ENCODE results near the gene CCDC39. TPM values are rescaled to one million over a fixed set of nuclear protein-coding genes. Genes with fewer than 3 reads are reported as not detected.

Gene CCDC39
- total and polyA plus RNA-seq, 2 of the 13 experiments (the other 11 are each of a cell fraction or from before 2014, with no cell fraction given) = not detected

- no peak for TF ChIP-seq ZNF772 (CRISPR knock-in tag; IDR thresholded peaks at IDR 0.05)
- no peak for TF ChIP-seq ZNF431 (CRISPR knock-in tag; IDR thresholded peaks at IDR 0.05; ENCODE audit: borderline replicate concordance, low read depth)
- no peak for TF ChIP-seq RCOR2 (CRISPR knock-in tag; IDR thresholded peaks at IDR 0.05)
- no peak for TF ChIP-seq ZSCAN30 (CRISPR knock-in tag; IDR thresholded peaks at IDR 0.05)
- TF ChIP-seq ZNF614 (CRISPR knock-in tag; IDR thresholded peaks at IDR 0.05; ENCODE audit: borderline replicate concordance) = no peak
- TF ChIP-seq CENPX (CRISPR knock-in tag; IDR thresholded peaks at IDR 0.05) = no peak
- TF ChIP-seq, protein P1, sequence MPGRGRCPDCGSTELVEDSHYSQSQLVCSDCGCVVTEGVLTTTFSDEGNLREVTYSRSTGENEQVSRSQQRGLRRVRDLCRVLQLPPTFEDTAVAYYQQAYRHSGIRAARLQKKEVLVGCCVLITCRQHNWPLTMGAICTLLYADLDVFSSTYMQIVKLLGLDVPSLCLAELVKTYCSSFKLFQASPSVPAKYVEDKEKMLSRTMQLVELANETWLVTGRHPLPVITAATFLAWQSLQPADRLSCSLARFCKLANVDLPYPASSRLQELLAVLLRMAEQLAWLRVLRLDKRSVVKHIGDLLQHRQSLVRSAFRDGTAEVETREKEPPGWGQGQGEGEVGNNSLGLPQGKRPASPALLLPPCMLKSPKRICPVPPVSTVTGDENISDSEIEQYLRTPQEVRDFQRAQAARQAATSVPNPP (CRISPR knock-in tag; IDR thresholded peaks at IDR 0.05) = no peak
- no peak for TF ChIP-seq GATAD1 (CRISPR knock-in tag; IDR thresholded peaks at IDR 0.05)
- TF ChIP-seq ZNF75D (CRISPR knock-in tag; IDR thresholded peaks at IDR 0.05; ENCODE audit: borderline replicate concordance) = no peak
- TF ChIP-seq SIN3B (IDR thresholded peaks at IDR 0.05; ENCODE audit: low read length) = no peak
- no peak for TF ChIP-seq ZNF510 (CRISPR knock-in tag; IDR thresholded peaks at IDR 0.05; ENCODE audit: low read depth)
- no peak for TF ChIP-seq ZNF572 (CRISPR knock-in tag; IDR thresholded peaks at IDR 0.05)
- TF ChIP-seq PITX1 (CRISPR knock-in tag; IDR thresholded peaks at IDR 0.05) = no peak
Measured at GRCh38 chr3:180600473-180600872, 78.8 kb downstream of the CCDC39 start (continued).

GRCh38 chr3:180595559-180595935, 83.7 kb downstream of the CCDC39 start:
- WGBS (ENCODE audit: low lambda C conversion rate) = 0% methylated on average over 1 of the region's 1 CpG
- no TSS peak for BruUV-seq (replicated peaks)
- CTCF ChIA-PET (ENCODE audit: low intra/inter-chr PET ratio, low total read pairs) = interaction anchor here (1.6 kb wide), 1 partner anchor 667 kb away, joined by 7 read pairs; no protein-coding TSS in a partner anchor
- H3K9me3 ChIP-seq (ENCODE audit: low read length) = no peaks in the 10 kb centered on the region
- no peak overlapping the region for H3K4me2 ChIP-seq (ENCODE audit: low read depth, low read length)
- POLR2A ChIA-PET = no interaction called here
- H3K36me3 ChIP-seq (replicated peaks in 1 of 2; ENCODE audit: control insufficient read depth in 1 of 2, insufficient read depth in 2 of 2, low read length in 2 of 2) = no peaks in the 10 kb centered on the region
- intact Hi-C loops (cut with micrococcal nuclease; ENCODE audit: unreplicated experiment) = loop anchor here (1.0 kb wide), 1 partner anchor 784 kb away; no protein-coding TSS in a partner anchor
- ATAC-seq (no peak), FAIRE-seq (no peak), DNase-seq (ENCODE audit: low spot score) (no peak)
- no peak overlapping the region for H3K9ac ChIP-seq (ENCODE audit: insufficient read depth, low read depth, low read length)
- H3K79me2 ChIP-seq (ENCODE audit: insufficient read depth, low read length) = no peaks in the 10 kb centered on the region
- no peaks in the 10 kb centered on the region for H4K20me1 ChIP-seq (ENCODE audit: insufficient read depth, low read length)
- H3K4me3 ChIP-seq (replicated peaks in 1 of 3; ENCODE audit: insufficient read depth in 1 of 3, low read depth in 2 of 3, low read length in 3 of 3) = no peak overlapping the region
- H3K27ac ChIP-seq (ENCODE audit: extremely low read length, insufficient read depth, low read length) = no peak overlapping the region
- no peaks in the 10 kb centered on the region; a peak in 1 of 5 replicates for H3K27me3 ChIP-seq (ENCODE audit: control insufficient read depth in 1 of 2, insufficient read depth in 2 of 2, low read length in 2 of 2)
- H2AFZ ChIP-seq (ENCODE audit: low read length) = no peak overlapping the region
- no peaks in the 10 kb centered on the region for H3K4me1 ChIP-seq (ENCODE audit: insufficient read depth, low read length)
- in situ Hi-C loops (cut with HindIII; ENCODE audit: extremely low pct_ligation_motif_present, low pct_unique_long_range_greater_than_20kb) = loop anchor here (10.0 to 25.0 kb wide), 2 partner anchors 671 to 783 kb away; no protein-coding TSS in a partner anchor
- TF ChIP-seq SETDB1 (CRISPR knock-in tag; IDR thresholded peaks at IDR 0.05; ENCODE audit: borderline replicate concordance) (no peak), PPARG (CRISPR knock-in tag; conservative IDR thresholded peaks at IDR 0.05) (no peak), ZNF34 (CRISPR knock-in tag; IDR thresholded peaks at IDR 0.05; ENCODE audit: borderline replicate concordance) (no peak), ZNF232 (CRISPR knock-in tag; IDR thresholded peaks at IDR 0.05; ENCODE audit: borderline replicate concordance) (no peak), HIC2 (CRISPR knock-in tag; IDR thresholded peaks at IDR 0.05; ENCODE audit: low read depth) (no peak), ZNF24 (IDR thresholded peaks at IDR 0.05) (no peak)
- TF ChIP-seq, protein P2, sequence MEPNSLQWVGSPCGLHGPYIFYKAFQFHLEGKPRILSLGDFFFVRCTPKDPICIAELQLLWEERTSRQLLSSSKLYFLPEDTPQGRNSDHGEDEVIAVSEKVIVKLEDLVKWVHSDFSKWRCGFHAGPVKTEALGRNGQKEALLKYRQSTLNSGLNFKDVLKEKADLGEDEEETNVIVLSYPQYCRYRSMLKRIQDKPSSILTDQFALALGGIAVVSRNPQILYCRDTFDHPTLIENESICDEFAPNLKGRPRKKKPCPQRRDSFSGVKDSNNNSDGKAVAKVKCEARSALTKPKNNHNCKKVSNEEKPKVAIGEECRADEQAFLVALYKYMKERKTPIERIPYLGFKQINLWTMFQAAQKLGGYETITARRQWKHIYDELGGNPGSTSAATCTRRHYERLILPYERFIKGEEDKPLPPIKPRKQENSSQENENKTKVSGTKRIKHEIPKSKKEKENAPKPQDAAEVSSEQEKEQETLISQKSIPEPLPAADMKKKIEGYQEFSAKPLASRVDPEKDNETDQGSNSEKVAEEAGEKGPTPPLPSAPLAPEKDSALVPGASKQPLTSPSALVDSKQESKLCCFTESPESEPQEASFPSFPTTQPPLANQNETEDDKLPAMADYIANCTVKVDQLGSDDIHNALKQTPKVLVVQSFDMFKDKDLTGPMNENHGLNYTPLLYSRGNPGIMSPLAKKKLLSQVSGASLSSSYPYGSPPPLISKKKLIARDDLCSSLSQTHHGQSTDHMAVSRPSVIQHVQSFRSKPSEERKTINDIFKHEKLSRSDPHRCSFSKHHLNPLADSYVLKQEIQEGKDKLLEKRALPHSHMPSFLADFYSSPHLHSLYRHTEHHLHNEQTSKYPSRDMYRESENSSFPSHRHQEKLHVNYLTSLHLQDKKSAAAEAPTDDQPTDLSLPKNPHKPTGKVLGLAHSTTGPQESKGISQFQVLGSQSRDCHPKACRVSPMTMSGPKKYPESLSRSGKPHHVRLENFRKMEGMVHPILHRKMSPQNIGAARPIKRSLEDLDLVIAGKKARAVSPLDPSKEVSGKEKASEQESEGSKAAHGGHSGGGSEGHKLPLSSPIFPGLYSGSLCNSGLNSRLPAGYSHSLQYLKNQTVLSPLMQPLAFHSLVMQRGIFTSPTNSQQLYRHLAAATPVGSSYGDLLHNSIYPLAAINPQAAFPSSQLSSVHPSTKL (CRISPR knock-in tag; IDR thresholded peaks at IDR 0.05) = no peak

All from HepG2 (cell line).